GM23338 (cell line): ENCODE results near the gene RHOG. TPM values are rescaled to one million over a fixed set of nuclear protein-coding genes. Genes with fewer than 3 reads are reported as not detected.

Source experiments
- ATAC-seq: fragments of 200-7000 bp; cut with Tn5 transposase; 3 replicates; pipeline ENCODE4 v1.9.1; 2020
- DNase-seq: peaks from one replicate; pipeline ENCODE4 v3.0.0-alpha.2; 2015; ENCODE audit warnings: low spot score
- H2AFZ ChIP-seq: fragments of 200-600 bp; sonication (generic); 2 replicates; pipeline ENCODE4 v1.8.0; 2016; ENCODE audit warnings: antibody characterized with exemption, mild to moderate bottlenecking, moderate library complexity
- H3F3A ChIP-seq: fragments of 200-600 bp; sonication (generic); replicated peaks from 2 replicates; pipeline ENCODE4 v1.8.0; 2017; ENCODE audit warnings: antibody characterized with exemption, mixed run types, low read depth
- H3K27ac ChIP-seq: fragments of 200-600 bp; sonication (generic); 2 replicates; pipeline ENCODE4 v1.6.1; 2016; ENCODE audit warnings: low read depth
- H3K27me3 ChIP-seq: fragments of 200-600 bp; sonication (generic); 2 replicates; pipeline ENCODE4 v1.8.0; 2016; ENCODE audit warnings: mild to moderate bottlenecking, mixed run types, moderate library complexity; ENCODE audit not compliant: insufficient read depth
- H3K36me3 ChIP-seq: fragments of 200-600 bp; sonication (generic); 2 replicates; pipeline ENCODE4 v1.8.0; 2016; ENCODE audit warnings: mild to moderate bottlenecking; ENCODE audit not compliant: insufficient read depth
- H3K4me1 ChIP-seq: fragments of 200-600 bp; sonication (generic); 2 replicates; pipeline ENCODE4 v1.8.0; 2016; ENCODE audit warnings: mild to moderate bottlenecking, moderate library complexity; ENCODE audit not compliant: insufficient read depth
- H3K4me2 ChIP-seq: fragments of 200-600 bp; sonication (generic); 2 replicates; pipeline ENCODE4 v1.7.1; 2017; ENCODE audit warnings: mixed run types
- H3K4me3 ChIP-seq: fragments of 200-600 bp; sonication (generic); 2 replicates; pipeline ENCODE4 v1.6.1; 2016; ENCODE audit warnings: mixed run types
- H3K79me2 ChIP-seq: fragments of 200-600 bp; sonication (generic); replicated peaks from 2 replicates; pipeline ENCODE4 v1.8.0; 2017; ENCODE audit warnings: mild to moderate bottlenecking; ENCODE audit not compliant: insufficient read depth
- H3K9me2 ChIP-seq: fragments of 200-600 bp; sonication (generic); 2 replicates; pipeline ENCODE4 v1.8.0; 2017; ENCODE audit not compliant: insufficient read depth
- H4K20me1 ChIP-seq: fragments of 200-600 bp; sonication (generic); replicated peaks from 2 replicates; pipeline ENCODE4 v1.8.0; 2017; ENCODE audit warnings: mild to moderate bottlenecking; ENCODE audit not compliant: insufficient read depth
- H3K27ac Mint-ChIP-seq: 2 replicates; pipeline ENCODE4 v1.8.0; 2020; ENCODE audit warnings: inconsistent platforms, mild to moderate bottlenecking, moderate library complexity, mixed read lengths
- H3K27me3 Mint-ChIP-seq: 3 replicates; pipeline ENCODE4 v1.8.0; 2022; ENCODE audit warnings: low read depth, mild to moderate bottlenecking, moderate library complexity, mixed read lengths, inconsistent platforms; ENCODE audit not compliant: insufficient read depth, poor library complexity
- H3K36me3 Mint-ChIP-seq: 3 replicates; pipeline ENCODE4 v1.8.0; 2021; ENCODE audit warnings: low read depth, mild to moderate bottlenecking, inconsistent platforms, moderate library complexity, mixed read lengths
- H3K4me1 Mint-ChIP-seq: 3 replicates; pipeline ENCODE4 v1.8.0; 2020; ENCODE audit warnings: mild to moderate bottlenecking, inconsistent platforms, mixed read lengths
- H3K4me3 Mint-ChIP-seq: 3 replicates; pipeline ENCODE4 v1.8.0; 2021; ENCODE audit warnings: moderate library complexity, mild to moderate bottlenecking, inconsistent platforms, mixed read lengths
- H3K9me3 Mint-ChIP-seq: 3 replicates; pipeline ENCODE4 v1.8.0; 2020; ENCODE audit warnings: moderate library complexity, mild to moderate bottlenecking, inconsistent platforms, mixed read lengths
- CREB1 ChIP-seq: fragments of 250-450 bp; sonication (Bioruptor Pico); IDR thresholded peaks from 2 replicates; pipeline ENCODE4 v1.5.0; 2020; ENCODE audit warnings: low read depth, mild to moderate bottlenecking, moderate library complexity
- EZH2 ChIP-seq: fragments of 200-600 bp; sonication (generic); IDR thresholded peaks from one replicate; pipeline ENCODE4 v1.8.0; 2017; ENCODE audit warnings: antibody characterized with exemption, mild to moderate bottlenecking, low read depth; ENCODE audit not compliant: unreplicated experiment
- EZH2phosphoT487 ChIP-seq: fragments of 200-600 bp; sonication (generic); IDR thresholded peaks from one replicate; pipeline ENCODE4 v1.8.1; 2018; ENCODE audit warnings: antibody characterized with exemption; ENCODE audit not compliant: unreplicated experiment
- JUNB ChIP-seq: IDR thresholded peaks from one replicate; pipeline ENCODE4 v1.6.1; 2016; ENCODE audit warnings: antibody characterized with exemption; ENCODE audit not compliant: unreplicated experiment
- NANOG ChIP-seq: IDR thresholded peaks from 2 replicates; pipeline ENCODE4 v1.6.1; 2016; ENCODE audit warnings: antibody characterized with exemption, borderline replicate concordance
- POLR2AphosphoS5 ChIP-seq: IDR thresholded peaks from 2 replicates; pipeline ENCODE4 v1.6.1; 2016; ENCODE audit warnings: antibody characterized with exemption, low read depth
- STAT1 ChIP-seq: IDR thresholded peaks from one replicate; pipeline ENCODE4 v1.6.1; 2016; ENCODE audit warnings: antibody characterized with exemption; ENCODE audit not compliant: unreplicated experiment
- ZNF114 ChIP-seq: fragments of 250-450 bp; sonication (Bioruptor Pico); IDR thresholded peaks from 2 replicates; pipeline ENCODE4 v1.5.0; 2020; ENCODE audit warnings: mild to moderate bottlenecking, moderate library complexity
- ZNF331 ChIP-seq: fragments of 250-450 bp; sonication (Bioruptor Pico); IDR thresholded peaks from 2 replicates; pipeline ENCODE4 v1.5.0; 2020; ENCODE audit warnings: low read depth, mild to moderate bottlenecking, moderate library complexity
- polyA plus RNA-seq: library from polyadenylated mRNA; unstranded; fragments of >200 nt; fragmentation: Nextera tagmentation; extraction: Ambion mirVana; gene quantifications from 2 replicates; pipeline ENCODE4 v1.2.1, GENCODE V29; 2016
- total RNA-seq: library from RNA; depleted of rRNA; stranded (reverse); fragments of >200 nt; shearing (Covaris generic); gene quantifications from 2 replicates; pipeline ENCODE4 v1.2.3, GENCODE V29; 2014
- TF ChIP-seq, protein P1 (sequence below): IDR thresholded peaks from one replicate; pipeline ENCODE4 v1.6.1; 2018; ENCODE audit warnings: antibody characterized with exemption; ENCODE audit not compliant: unreplicated experiment
- TF ChIP-seq, protein P2 (sequence below), 2 experiments: fragments of 200-600 bp in 1 of 2; sonication (generic) in 1 of 2; conservative IDR thresholded peaks; 2 replicates each; pipeline versions ENCODE4 v1.5.1 to v1.6.1; 2016 to 2017; ENCODE audit warnings: antibody characterized with exemption in 2 of 2, low read depth in 2 of 2, mild to moderate bottlenecking in 2 of 2, moderate library complexity in 1 of 2
- TF ChIP-seq, protein P3 (sequence below): fragments of 250-450 bp; sonication (Bioruptor Pico); IDR thresholded peaks from 2 replicates; pipeline ENCODE4 v1.5.0; 2020; ENCODE audit warnings: mild to moderate bottlenecking, moderate library complexity
- TF ChIP-seq, protein P4 (sequence below): IDR thresholded peaks from 2 replicates; pipeline ENCODE4 v1.6.1; 2016; ENCODE audit warnings: antibody characterized with exemption

RHOG gene
- total and polyA plus RNA-seq, 2 experiments from 2014 or later: 26.3 to 38.6 TPM

DNA sequence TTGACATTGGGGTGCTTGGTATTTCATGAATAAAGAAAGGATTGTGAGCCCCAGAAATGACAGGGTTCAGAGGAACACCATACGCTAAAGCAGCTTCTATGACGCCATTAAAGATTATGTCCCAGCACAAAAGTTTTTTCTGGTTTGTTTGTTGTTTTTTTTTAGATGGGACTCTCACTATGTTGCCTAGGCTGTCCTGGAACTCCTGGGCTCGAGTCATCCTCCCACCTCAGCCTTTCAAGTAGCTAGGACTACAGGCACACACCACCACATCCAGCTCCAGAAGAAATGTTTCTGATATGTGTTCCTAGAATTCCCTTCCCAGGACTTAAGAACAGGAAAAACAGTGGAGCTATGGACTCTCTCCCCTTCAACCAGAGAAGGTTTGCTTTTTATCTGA lies 2.6 kb upstream of the RHOG start:
- Mint-ChIP-seq H3K9me3 (no peaks in the 10 kb centered on the region; the same call in 2 of the 3 replicates), H3K4me1 (peaks cover 25% of the 10 kb centered on the region), H3K4me3 (no peak overlapping the region), H3K36me3 (peaks cover 2% of the 10 kb centered on the region; the same call in 1 of the 3 replicates), H3K27me3 (peaks cover 7% of the 10 kb centered on the region), H3K27ac (no peak overlapping the region)
- H3K4me1 ChIP-seq: peaks cover 4% of the 10 kb centered on the region; the same call in 1 of the 2 replicates
- H3K27ac ChIP-seq: no peak overlapping the region
- H3K27me3 ChIP-seq: no peaks in the 10 kb centered on the region
- 0 out of 2 replicates have a peak, but pooled peaks cover 3% of the 10 kb centered on the region for H3F3A ChIP-seq
- TF ChIP-seq, protein P1, sequence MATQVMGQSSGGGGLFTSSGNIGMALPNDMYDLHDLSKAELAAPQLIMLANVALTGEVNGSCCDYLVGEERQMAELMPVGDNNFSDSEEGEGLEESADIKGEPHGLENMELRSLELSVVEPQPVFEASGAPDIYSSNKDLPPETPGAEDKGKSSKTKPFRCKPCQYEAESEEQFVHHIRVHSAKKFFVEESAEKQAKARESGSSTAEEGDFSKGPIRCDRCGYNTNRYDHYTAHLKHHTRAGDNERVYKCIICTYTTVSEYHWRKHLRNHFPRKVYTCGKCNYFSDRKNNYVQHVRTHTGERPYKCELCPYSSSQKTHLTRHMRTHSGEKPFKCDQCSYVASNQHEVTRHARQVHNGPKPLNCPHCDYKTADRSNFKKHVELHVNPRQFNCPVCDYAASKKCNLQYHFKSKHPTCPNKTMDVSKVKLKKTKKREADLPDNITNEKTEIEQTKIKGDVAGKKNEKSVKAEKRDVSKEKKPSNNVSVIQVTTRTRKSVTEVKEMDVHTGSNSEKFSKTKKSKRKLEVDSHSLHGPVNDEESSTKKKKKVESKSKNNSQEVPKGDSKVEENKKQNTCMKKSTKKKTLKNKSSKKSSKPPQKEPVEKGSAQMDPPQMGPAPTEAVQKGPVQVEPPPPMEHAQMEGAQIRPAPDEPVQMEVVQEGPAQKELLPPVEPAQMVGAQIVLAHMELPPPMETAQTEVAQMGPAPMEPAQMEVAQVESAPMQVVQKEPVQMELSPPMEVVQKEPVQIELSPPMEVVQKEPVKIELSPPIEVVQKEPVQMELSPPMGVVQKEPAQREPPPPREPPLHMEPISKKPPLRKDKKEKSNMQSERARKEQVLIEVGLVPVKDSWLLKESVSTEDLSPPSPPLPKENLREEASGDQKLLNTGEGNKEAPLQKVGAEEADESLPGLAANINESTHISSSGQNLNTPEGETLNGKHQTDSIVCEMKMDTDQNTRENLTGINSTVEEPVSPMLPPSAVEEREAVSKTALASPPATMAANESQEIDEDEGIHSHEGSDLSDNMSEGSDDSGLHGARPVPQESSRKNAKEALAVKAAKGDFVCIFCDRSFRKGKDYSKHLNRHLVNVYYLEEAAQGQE: no peak
- TF ChIP-seq CREB1 (CRISPR knock-in tag): no peak
- TF ChIP-seq ZNF114 (CRISPR knock-in tag): no peak
- TF ChIP-seq JUNB: no peak
- TF ChIP-seq, protein P2, sequence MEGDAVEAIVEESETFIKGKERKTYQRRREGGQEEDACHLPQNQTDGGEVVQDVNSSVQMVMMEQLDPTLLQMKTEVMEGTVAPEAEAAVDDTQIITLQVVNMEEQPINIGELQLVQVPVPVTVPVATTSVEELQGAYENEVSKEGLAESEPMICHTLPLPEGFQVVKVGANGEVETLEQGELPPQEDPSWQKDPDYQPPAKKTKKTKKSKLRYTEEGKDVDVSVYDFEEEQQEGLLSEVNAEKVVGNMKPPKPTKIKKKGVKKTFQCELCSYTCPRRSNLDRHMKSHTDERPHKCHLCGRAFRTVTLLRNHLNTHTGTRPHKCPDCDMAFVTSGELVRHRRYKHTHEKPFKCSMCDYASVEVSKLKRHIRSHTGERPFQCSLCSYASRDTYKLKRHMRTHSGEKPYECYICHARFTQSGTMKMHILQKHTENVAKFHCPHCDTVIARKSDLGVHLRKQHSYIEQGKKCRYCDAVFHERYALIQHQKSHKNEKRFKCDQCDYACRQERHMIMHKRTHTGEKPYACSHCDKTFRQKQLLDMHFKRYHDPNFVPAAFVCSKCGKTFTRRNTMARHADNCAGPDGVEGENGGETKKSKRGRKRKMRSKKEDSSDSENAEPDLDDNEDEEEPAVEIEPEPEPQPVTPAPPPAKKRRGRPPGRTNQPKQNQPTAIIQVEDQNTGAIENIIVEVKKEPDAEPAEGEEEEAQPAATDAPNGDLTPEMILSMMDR (conservative IDR thresholded peaks at IDR 0.05; ENCODE audit: low read depth in 2 of 2): no peak
- no peak for TF ChIP-seq EZH2phosphoT487
- no peak for TF ChIP-seq STAT1
- TF ChIP-seq, protein P3, sequence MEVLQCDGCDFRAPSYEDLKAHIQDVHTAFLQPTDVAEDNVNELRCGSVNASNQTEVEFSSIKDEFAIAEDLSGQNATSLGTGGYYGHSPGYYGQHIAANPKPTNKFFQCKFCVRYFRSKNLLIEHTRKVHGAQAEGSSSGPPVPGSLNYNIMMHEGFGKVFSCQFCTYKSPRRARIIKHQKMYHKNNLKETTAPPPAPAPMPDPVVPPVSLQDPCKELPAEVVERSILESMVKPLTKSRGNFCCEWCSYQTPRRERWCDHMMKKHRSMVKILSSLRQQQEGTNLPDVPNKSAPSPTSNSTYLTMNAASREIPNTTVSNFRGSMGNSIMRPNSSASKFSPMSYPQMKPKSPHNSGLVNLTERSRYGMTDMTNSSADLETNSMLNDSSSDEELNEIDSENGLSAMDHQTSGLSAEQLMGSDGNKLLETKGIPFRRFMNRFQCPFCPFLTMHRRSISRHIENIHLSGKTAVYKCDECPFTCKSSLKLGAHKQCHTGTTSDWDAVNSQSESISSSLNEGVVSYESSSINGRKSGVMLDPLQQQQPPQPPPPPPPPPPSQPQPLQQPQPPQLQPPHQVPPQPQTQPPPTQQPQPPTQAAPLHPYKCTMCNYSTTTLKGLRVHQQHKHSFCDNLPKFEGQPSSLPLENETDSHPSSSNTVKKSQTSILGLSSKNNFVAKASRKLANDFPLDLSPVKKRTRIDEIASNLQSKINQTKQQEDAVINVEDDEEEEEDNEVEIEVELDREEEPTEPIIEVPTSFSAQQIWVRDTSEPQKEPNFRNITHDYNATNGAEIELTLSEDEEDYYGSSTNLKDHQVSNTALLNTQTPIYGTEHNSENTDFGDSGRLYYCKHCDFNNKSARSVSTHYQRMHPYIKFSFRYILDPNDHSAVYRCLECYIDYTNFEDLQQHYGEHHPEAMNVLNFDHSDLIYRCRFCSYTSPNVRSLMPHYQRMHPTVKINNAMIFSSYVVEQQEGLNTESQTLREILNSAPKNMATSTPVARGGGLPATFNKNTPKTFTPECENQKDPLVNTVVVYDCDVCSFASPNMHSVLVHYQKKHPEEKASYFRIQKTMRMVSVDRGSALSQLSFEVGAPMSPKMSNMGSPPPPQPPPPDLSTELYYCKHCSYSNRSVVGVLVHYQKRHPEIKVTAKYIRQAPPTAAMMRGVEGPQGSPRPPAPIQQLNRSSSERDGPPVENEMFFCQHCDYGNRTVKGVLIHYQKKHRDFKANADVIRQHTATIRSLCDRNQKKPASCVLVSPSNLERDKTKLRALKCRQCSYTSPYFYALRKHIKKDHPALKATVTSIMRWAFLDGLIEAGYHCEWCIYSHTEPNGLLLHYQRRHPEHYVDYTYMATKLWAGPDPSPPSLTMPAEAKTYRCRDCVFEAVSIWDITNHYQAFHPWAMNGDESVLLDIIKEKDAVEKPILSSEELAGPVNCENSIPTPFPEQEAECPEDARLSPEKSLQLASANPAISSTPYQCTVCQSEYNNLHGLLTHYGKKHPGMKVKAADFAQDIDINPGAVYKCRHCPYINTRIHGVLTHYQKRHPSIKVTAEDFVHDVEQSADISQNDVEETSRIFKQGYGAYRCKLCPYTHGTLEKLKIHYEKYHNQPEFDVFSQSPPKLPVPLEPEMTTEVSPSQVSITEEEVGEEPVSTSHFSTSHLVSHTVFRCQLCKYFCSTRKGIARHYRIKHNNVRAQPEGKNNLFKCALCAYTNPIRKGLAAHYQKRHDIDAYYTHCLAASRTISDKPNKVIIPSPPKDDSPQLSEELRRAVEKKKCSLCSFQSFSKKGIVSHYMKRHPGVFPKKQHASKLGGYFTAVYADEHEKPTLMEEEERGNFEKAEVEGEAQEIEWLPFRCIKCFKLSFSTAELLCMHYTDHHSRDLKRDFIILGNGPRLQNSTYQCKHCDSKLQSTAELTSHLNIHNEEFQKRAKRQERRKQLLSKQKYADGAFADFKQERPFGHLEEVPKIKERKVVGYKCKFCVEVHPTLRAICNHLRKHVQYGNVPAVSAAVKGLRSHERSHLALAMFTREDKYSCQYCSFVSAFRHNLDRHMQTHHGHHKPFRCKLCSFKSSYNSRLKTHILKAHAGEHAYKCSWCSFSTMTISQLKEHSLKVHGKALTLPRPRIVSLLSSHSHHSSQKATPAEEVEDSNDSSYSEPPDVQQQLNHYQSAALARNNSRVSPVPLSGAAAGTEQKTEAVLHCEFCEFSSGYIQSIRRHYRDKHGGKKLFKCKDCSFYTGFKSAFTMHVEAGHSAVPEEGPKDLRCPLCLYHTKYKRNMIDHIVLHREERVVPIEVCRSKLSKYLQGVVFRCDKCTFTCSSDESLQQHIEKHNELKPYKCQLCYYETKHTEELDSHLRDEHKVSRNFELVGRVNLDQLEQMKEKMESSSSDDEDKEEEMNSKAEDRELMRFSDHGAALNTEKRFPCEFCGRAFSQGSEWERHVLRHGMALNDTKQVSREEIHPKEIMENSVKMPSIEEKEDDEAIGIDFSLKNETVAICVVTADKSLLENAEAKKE (CRISPR knock-in tag): no peak
- TF ChIP-seq ZNF331 (CRISPR knock-in tag): no peak
- no peak for TF ChIP-seq NANOG
- TF ChIP-seq, protein P4, sequence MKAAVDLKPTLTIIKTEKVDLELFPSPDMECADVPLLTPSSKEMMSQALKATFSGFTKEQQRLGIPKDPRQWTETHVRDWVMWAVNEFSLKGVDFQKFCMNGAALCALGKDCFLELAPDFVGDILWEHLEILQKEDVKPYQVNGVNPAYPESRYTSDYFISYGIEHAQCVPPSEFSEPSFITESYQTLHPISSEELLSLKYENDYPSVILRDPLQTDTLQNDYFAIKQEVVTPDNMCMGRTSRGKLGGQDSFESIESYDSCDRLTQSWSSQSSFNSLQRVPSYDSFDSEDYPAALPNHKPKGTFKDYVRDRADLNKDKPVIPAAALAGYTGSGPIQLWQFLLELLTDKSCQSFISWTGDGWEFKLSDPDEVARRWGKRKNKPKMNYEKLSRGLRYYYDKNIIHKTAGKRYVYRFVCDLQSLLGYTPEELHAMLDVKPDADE: no peak
- TF ChIP-seq EZH2: no peak
- TF ChIP-seq POLR2AphosphoS5: no peak
- no peak for ATAC-seq
- peaks cover 17% of the 10 kb centered on the region for H3K79me2 ChIP-seq
- H2AFZ ChIP-seq: no peak overlapping the region
- no peak for DNase-seq
- no peaks in the 10 kb centered on the region for H3K9me2 ChIP-seq
- no peaks in the 10 kb centered on the region for H3K36me3 ChIP-seq
- H4K20me1 ChIP-seq: peaks cover 17% of the 10 kb centered on the region
- H3K4me2 ChIP-seq: no peak overlapping the region
- no peak overlapping the region for H3K4me3 ChIP-seq
